GM12878 (cell line): ENCODE measurements around the gene C4BPB. TPM values are rescaled to one million over a fixed set of nuclear protein-coding genes. Genes with fewer than 3 reads are reported as not detected.

ENCODE experiments used
- ATAC-seq: fragments of 200-7000 bp; cut with Tn5 transposase; 3 replicates; pipeline ENCODE4 v1.9.1; 2020; ENCODE audit warnings: mild to moderate bottlenecking, moderate library complexity
- BruUV-seq: library from RNA; stranded (reverse); fragments of 400-500 nt; replicated peaks from 2 replicates; lab custom pipeline; 2021; lab: Mats Ljungman, UMichigan
- CTCF ChIA-PET: fragments of 300-600 bp; sonication (Branson Sonifier 250); formaldehyde crosslinking; extraction: SDS; loops from one replicate; lab custom pipeline; 2021; ENCODE audit warnings: inconsistent platforms; lab: Yijun Ruan, JAX
- POLR2A ChIA-PET: fragments of 350-600 bp; formaldehyde crosslinking; extraction: SDS; loops from one replicate; lab custom pipeline; 2021; ENCODE audit warnings: inconsistent platforms; lab: Charles Lee
- RAD21 ChIA-PET: fragments of 300-600 bp; sonication (Branson Sonifier 250); formaldehyde crosslinking; loops from one replicate; lab custom pipeline; 2023; ENCODE audit warnings: antibody characterized with exemption; ENCODE audit not compliant: unreplicated experiment; lab: Charles Lee
- SMC1A ChIA-PET: fragments of 300-600 bp; sonication (Branson Sonifier 250); formaldehyde crosslinking; loops from one replicate; lab custom pipeline; 2023; ENCODE audit not compliant: unreplicated experiment, uncharacterized antibody; lab: Charles Lee
- DNase-seq: peaks from one replicate; pipeline ENCODE4 v3.0.0-alpha.2; 2011; ENCODE audit warnings: low read depth, low spot score
- FAIRE-seq: peaks from 3 replicates; lab custom pipeline; 2011; peaks lifted over from hg19 to GRCh38; lab: Jason Lieb, UNC
- H2AFZ ChIP-seq: 2 replicates; pipeline ENCODE4 v1.6.0; 2011; ENCODE audit warnings: low read depth, low read length, control low read depth; ENCODE audit not compliant: control insufficient read depth
- H3K27ac ChIP-seq: 2 replicates; pipeline ENCODE4 v1.5.1; 2011; ENCODE audit warnings: control low read depth; ENCODE audit not compliant: control insufficient read depth, insufficient read depth
- H3K27me3 ChIP-seq, 2 experiments: replicated peaks in 1 of 2; 2 replicates each; pipeline versions ENCODE4 v1.6.0 to v1.6.1; 2011; ENCODE audit warnings: low read length in 1 of 2; ENCODE audit not compliant: control insufficient read depth in 2 of 2, insufficient read depth in 2 of 2
- H3K36me3 ChIP-seq, 2 experiments: 2 replicates each; pipeline ENCODE4 v1.5.1; 2011; ENCODE audit warnings: low read length in 1 of 2; ENCODE audit not compliant: control insufficient read depth in 2 of 2, insufficient read depth in 2 of 2
- H3K4me1 ChIP-seq: 2 replicates; pipeline ENCODE4 v1.6.1; 2011; ENCODE audit warnings: mild to moderate bottlenecking, low read length, moderate library complexity, mixed read lengths; ENCODE audit not compliant: control insufficient read depth, insufficient read depth
- H3K4me2 ChIP-seq: 2 replicates; pipeline ENCODE4 v1.6.0; 2011; ENCODE audit warnings: control low read depth; ENCODE audit not compliant: control insufficient read depth, insufficient read depth
- H3K4me3 ChIP-seq: fragments of 200-600 bp; sonication (generic); 2 replicates; pipeline ENCODE4 v1.5.1; 2016
- H3K79me2 ChIP-seq: 2 replicates; pipeline ENCODE4 v1.6.0; 2011; ENCODE audit warnings: low read length; ENCODE audit not compliant: control insufficient read depth, insufficient read depth
- H3K9ac ChIP-seq: 2 replicates; pipeline ENCODE4 v1.8.0; 2011; ENCODE audit warnings: low read length, control low read depth, mixed read lengths; ENCODE audit not compliant: control insufficient read depth, insufficient read depth
- H3K9me3 ChIP-seq: replicated peaks from 3 replicates; pipeline ENCODE4 v1.5.1; 2011; ENCODE audit warnings: mild to moderate bottlenecking, low read length; ENCODE audit not compliant: control insufficient read depth, insufficient read depth
- H4K20me1 ChIP-seq: 2 replicates; pipeline ENCODE4 v1.6.0; 2011; ENCODE audit not compliant: control insufficient read depth, insufficient read depth
- CHD1 ChIP-seq: IDR thresholded peaks from 2 replicates; pipeline ENCODE4 v1.6.1; 2012; ENCODE audit warnings: low read depth, low read length, improper control_type of control experiment
- MEF2B ChIP-seq: fragments of 450-650 bp; IDR thresholded peaks from 2 replicates; pipeline ENCODE4 v1.6.1; 2018; ENCODE audit warnings: mild to moderate bottlenecking, moderate library complexity; ENCODE audit not compliant: partially characterized antibody, poor library complexity, severe bottlenecking
- WGBS: methylation state at CpG from one replicate; pipeline ENCODE4 v1.1.6; 2016; ENCODE audit warnings: low lambda C conversion rate; ENCODE audit not compliant: insufficient replicate concordance, insufficient coverage; ENCODE audit errors: missing lambda C conversion rate; 5-methylcytosine and 5-hydroxymethylcytosine counted together
- in situ Hi-C: fragments of 300-500 bp; cut with MboI; formaldehyde crosslinking; loops from 9 replicates; pipeline ENCODE4 v1.14.3; 2018; ENCODE audit warnings: mixed read lengths
- intact Hi-C: fragments of 100-400 bp; cut with micrococcal nuclease; formaldehyde crosslinking; loops from one replicate; pipeline ENCODE4 v1.14.2; 2022; ENCODE audit not compliant: unreplicated experiment
- polyA plus RNA-seq, 11 experiments: library from polyadenylated mRNA; depleted of rRNA in 4 of 11; unstranded in 6 of 11; stranded (reverse) in 5 of 11; fragments of >200 nt; fragmentation: Nextera tagmentation in 4 of 11; fragmentation: Illumina TruSeq in 1 of 11; extraction: Ambion mirVana in 4 of 11; extraction: Trizol in 1 of 11; gene quantifications; 1 replicate in 1 of 11; 2 replicates in 10 of 11; pipeline versions ENCODE4 v1.2.1 to v1.2.3, GENCODE V29; 2011 to 2016; ENCODE audit warnings: inconsistent platforms in 2 of 11, missing spikeins in 2 of 11, low read depth in 1 of 11
- total RNA-seq, 4 experiments: library from RNA; depleted of rRNA in 3 of 4; stranded (reverse); fragments of >200 nt in 3 of 4; fragmentation: Illumina TruSeq in 1 of 4; extraction: Trizol in 1 of 4; gene quantifications; 2 replicates each; pipeline versions ENCODE4 v1.2.1 to v1.2.3, GENCODE V29; 2013 to 2021
- TF ChIP-seq, protein P1 (sequence below): IDR thresholded peaks from 2 replicates; pipeline ENCODE4 v1.6.1; 2012; ENCODE audit warnings: low read depth, low read length, improper control_type of control experiment
- TF ChIP-seq, protein P2 (sequence below): fragments of 450-650 bp; formaldehyde crosslinking; IDR thresholded peaks from 2 replicates; pipeline ENCODE4 v1.5.0; 2022; ENCODE audit warnings: mild to moderate bottlenecking, missing genetic modification characterization

The C4BPB gene
- total and polyA plus RNA-seq, 10 of the 15 experiments (the other 5 are each of a cell fraction or from before 2014, with no cell fraction given) = 0.31 to 1.2 (median 0.53) TPM; not detected in 1

DNA sequence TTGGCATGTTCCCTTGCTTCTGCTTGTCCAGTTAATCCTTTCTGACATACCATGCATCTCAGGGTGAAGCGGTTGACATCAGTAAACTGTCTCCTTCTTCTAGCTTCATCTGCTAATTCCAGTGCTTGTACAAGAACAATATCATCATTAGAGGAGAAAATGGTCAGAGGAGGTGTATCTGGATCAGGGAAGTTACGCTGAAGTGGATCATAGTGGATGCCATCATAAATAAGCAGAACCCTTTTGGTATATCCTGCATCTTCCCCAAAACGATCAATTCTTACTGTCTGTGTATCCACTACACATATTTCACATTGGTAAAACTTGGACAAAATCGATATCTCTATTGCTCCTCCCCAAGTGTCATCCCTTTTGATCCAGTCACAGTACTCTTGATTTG, 39.6 kb upstream of the C4BPB start (continued):
- TF ChIP-seq, protein P1, sequence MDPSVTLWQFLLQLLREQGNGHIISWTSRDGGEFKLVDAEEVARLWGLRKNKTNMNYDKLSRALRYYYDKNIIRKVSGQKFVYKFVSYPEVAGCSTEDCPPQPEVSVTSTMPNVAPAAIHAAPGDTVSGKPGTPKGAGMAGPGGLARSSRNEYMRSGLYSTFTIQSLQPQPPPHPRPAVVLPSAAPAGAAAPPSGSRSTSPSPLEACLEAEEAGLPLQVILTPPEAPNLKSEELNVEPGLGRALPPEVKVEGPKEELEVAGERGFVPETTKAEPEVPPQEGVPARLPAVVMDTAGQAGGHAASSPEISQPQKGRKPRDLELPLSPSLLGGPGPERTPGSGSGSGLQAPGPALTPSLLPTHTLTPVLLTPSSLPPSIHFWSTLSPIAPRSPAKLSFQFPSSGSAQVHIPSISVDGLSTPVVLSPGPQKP = no peak
- TF ChIP-seq, protein P2, sequence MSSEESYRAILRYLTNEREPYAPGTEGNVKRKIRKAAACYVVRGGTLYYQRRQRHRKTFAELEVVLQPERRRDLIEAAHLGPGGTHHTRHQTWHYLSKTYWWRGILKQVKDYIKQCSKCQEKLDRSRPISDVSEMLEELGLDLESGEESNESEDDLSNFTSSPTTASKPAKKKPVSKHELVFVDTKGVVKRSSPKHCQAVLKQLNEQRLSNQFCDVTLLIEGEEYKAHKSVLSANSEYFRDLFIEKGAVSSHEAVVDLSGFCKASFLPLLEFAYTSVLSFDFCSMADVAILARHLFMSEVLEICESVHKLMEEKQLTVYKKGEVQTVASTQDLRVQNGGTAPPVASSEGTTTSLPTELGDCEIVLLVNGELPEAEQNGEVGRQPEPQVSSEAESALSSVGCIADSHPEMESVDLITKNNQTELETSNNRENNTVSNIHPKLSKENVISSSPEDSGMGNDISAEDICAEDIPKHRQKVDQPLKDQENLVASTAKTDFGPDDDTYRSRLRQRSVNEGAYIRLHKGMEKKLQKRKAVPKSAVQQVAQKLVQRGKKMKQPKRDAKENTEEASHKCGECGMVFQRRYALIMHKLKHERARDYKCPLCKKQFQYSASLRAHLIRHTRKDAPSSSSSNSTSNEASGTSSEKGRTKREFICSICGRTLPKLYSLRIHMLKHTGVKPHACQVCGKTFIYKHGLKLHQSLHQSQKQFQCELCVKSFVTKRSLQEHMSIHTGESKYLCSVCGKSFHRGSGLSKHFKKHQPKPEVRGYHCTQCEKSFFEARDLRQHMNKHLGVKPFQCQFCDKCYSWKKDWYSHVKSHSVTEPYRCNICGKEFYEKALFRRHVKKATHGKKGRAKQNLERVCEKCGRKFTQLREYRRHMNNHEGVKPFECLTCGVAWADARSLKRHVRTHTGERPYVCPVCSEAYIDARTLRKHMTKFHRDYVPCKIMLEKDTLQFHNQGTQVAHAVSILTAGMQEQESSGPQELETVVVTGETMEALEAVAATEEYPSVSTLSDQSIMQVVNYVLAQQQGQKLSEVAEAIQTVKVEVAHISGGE (CRISPR knock-in tag) = no peak

DNA sequence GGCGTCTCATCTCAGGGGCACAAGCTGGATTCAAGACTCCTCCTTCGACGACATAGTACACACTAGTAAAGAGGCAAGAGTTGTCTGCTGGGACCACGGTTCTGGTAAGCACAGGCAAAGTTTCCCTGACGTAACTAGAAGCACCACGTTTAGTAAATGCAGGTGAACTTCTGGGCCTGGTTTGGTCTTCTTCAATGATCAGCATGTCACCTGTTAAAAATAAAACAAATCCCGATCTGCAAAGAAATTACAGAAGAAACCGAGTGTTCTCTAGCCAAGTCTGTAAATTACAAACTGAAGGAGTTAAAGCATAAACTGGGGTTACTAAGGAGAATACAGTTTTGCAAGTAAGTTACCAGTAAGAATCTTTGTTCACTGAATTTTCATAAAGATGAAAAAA, 39.1 kb upstream of the C4BPB start:
- H3K4me1 ChIP-seq = peaks cover 21% of the 10 kb centered on the region
- ChIA-PET CTCF (interaction anchor here (0.8 to 9.2 kb wide), 21 partner anchors 9 to 450 kb away, joined by 3 to 131 read pairs (median 5); partner anchors contain the start of genes C1orf116, C4BPB and CD55), POLR2A (no interaction called here), SMC1A (interaction anchor here (0.6 to 7.1 kb wide), 7 partner anchors 24 to 356 kb away, joined by 3 to 66 read pairs (median 5); no protein-coding TSS in a partner anchor), RAD21 (interaction anchor here (0.8 to 2.2 kb wide), 9 partner anchors 19 to 450 kb away, joined by 3 to 7 read pairs (median 3); partner anchors contain the start of gene CD55)
- 58% methylated on average over 8 of the region's 8 CpGs for WGBS
- ATAC-seq = no peak
- no peak overlapping the region for H2AFZ ChIP-seq
- no peaks in the 10 kb centered on the region; the same call in 2 of the 3 replicates for H3K9me3 ChIP-seq
- no peak for DNase-seq
- no peaks in the 10 kb centered on the region for H4K20me1 ChIP-seq
- H3K4me3 ChIP-seq = peak overlapping the region; percentile 94
- H3K9ac ChIP-seq = peak overlapping the region; percentile 10
- intact Hi-C loops (no loop called here), in situ Hi-C loops (no loop called here)
- no peak for FAIRE-seq
- TF ChIP-seq MEF2B (peak; percentile 14), CHD1 (no peak)
- no peaks in the 10 kb centered on the region for H3K27me3 ChIP-seq
- BruUV-seq = no TSS peak
- peak overlapping the region; percentile 81; the same call in 1 of the 2 replicates for H3K4me2 ChIP-seq
- H3K27ac ChIP-seq = peak overlapping the region; percentile 55
- peaks cover 0 to 8% of the 10 kb centered on the region in 2 experiments; a peak in 2 of 4 replicates for H3K36me3 ChIP-seq
- H3K79me2 ChIP-seq = peaks cover 29% of the 10 kb centered on the region
